Measurements from ENCODE around the gene DDB1.

DNA sequence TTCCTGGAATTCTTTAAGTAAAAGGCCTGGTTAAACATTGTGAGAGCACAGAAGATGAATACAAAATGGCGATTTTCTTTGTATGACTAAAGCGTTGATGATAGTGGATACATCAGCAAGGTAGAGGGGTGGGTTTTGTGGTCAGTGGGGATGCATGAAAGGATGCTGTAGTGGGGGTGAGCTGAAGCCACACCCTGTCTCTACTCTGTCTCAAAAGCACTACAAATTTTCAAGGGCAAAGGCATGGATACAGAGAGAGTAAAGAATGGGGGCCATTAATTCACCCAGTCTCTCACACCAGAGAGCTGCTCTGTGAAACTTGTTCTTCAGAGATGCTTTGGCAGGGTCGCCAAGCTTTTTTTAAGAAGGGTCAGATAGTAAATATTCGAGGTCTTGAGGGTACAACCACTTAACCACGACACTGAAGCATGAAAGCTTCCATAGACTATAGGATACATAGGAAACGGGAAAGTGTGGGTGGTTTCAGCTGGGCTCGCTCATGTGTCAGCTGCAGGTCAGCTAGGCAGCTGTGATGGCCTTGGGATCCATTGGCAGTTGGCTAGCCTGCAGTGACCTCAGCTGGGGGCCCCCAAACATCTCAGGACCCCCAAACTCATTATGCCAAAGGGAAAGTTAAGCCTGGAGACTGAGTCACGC is 37.6 kb upstream of the DDB1 start:
- TF ChIP-seq, protein P1, sequence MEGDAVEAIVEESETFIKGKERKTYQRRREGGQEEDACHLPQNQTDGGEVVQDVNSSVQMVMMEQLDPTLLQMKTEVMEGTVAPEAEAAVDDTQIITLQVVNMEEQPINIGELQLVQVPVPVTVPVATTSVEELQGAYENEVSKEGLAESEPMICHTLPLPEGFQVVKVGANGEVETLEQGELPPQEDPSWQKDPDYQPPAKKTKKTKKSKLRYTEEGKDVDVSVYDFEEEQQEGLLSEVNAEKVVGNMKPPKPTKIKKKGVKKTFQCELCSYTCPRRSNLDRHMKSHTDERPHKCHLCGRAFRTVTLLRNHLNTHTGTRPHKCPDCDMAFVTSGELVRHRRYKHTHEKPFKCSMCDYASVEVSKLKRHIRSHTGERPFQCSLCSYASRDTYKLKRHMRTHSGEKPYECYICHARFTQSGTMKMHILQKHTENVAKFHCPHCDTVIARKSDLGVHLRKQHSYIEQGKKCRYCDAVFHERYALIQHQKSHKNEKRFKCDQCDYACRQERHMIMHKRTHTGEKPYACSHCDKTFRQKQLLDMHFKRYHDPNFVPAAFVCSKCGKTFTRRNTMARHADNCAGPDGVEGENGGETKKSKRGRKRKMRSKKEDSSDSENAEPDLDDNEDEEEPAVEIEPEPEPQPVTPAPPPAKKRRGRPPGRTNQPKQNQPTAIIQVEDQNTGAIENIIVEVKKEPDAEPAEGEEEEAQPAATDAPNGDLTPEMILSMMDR (IDR thresholded peaks at IDR 0.05) = no peak
- TF ChIP-seq POLR2A (IDR thresholded peaks at IDR 0.05) = no peak

All from adrenal gland (tissue), 5 donors.